HEK293 (cell line): Measurements from ENCODE around the gene MAP3K5.

ENCODE experiments used
- CTCF ChIA-PET: fragments of 350-600 bp; formaldehyde crosslinking; extraction: SDS; loops from one replicate; lab custom pipeline; 2021; ENCODE audit warnings: antibody characterized with exemption; lab: Yijun Ruan, JAX
- POLR2A ChIA-PET: fragments of 300-600 bp; formaldehyde crosslinking; extraction: SDS; loops from one replicate; lab custom pipeline; 2020; ENCODE audit warnings: antibody characterized with exemption, inconsistent platforms; lab: Yijun Ruan, JAX
- H3K27ac ChIP-seq: fragments of 200-500 bp; sonication (Bioruptor generic); 2 replicates; pipeline ENCODE4 v1.5.1; 2014; ENCODE audit warnings: low read depth, low read length, control low read depth, inconsistent platforms; ENCODE audit errors: extremely low read depth
- H3K36me3 ChIP-seq, 2 experiments: fragments of 200-500 bp in 1 of 2; sonication (Bioruptor generic) in 1 of 2; 1 replicate in 1 of 2; 2 replicates in 1 of 2; pipeline ENCODE4 v1.5.1; 2014 to 2017; ENCODE audit warnings: inconsistent platforms in 2 of 2, low read length in 2 of 2; ENCODE audit not compliant: control insufficient read depth in 2 of 2, insufficient read depth in 1 of 2
- H3K4me1 ChIP-seq: fragments of 200-500 bp; sonication (Bioruptor generic); 2 replicates; pipeline ENCODE4 v1.5.1; 2014; ENCODE audit warnings: mild to moderate bottlenecking, low read length, inconsistent platforms; ENCODE audit not compliant: control insufficient read depth, insufficient read depth
- H3K4me3 ChIP-seq: 2 replicates; pipeline ENCODE4 v1.5.1; 2011; ENCODE audit warnings: low read depth, mild to moderate bottlenecking, control low read depth, low read length, moderate library complexity
- H3K9me3 ChIP-seq: fragments of 200-500 bp; sonication (Bioruptor generic); 2 replicates; pipeline ENCODE4 v1.5.1; 2014; ENCODE audit warnings: low read depth, low read length, inconsistent platforms; ENCODE audit not compliant: control insufficient read depth, insufficient read depth
- GLI2 ChIP-seq: fragments of 450-650 bp; formaldehyde crosslinking; IDR thresholded peaks from 2 replicates; pipeline ENCODE4; 2017; ENCODE audit warnings: missing biosample characterization, missing genetic modification characterization, low read depth, borderline replicate concordance
- GLIS2 ChIP-seq: fragments of 450-650 bp; formaldehyde crosslinking; IDR thresholded peaks from 2 replicates; pipeline ENCODE4 v1.5.1; 2016; ENCODE audit warnings: missing biosample characterization, missing genetic modification characterization
- KLF9 ChIP-seq: fragments of 450-650 bp; formaldehyde crosslinking; IDR thresholded peaks from 2 replicates; pipeline ENCODE4 v1.5.1; 2016; ENCODE audit warnings: missing biosample characterization, missing genetic modification characterization, low read depth
- RBAK ChIP-seq: fragments of 450-650 bp; formaldehyde crosslinking; IDR thresholded peaks from 2 replicates; pipeline ENCODE4 v1.5.1; 2016; ENCODE audit warnings: missing biosample characterization, missing genetic modification characterization
- SCRT2 ChIP-seq: fragments of 450-650 bp; formaldehyde crosslinking; IDR thresholded peaks from 2 replicates; pipeline ENCODE4 v1.5.1; 2016; ENCODE audit warnings: missing biosample characterization, missing genetic modification characterization
- ZBTB10 ChIP-seq: fragments of 450-650 bp; formaldehyde crosslinking; IDR thresholded peaks from 2 replicates; pipeline ENCODE4 v1.5.1; 2016; ENCODE audit warnings: missing biosample characterization, missing genetic modification characterization
- ZBTB20 ChIP-seq: fragments of 450-650 bp; formaldehyde crosslinking; IDR thresholded peaks from 2 replicates; pipeline ENCODE4 v1.5.1; 2016; ENCODE audit warnings: missing biosample characterization, missing genetic modification characterization
- ZBTB48 ChIP-seq: fragments of 450-650 bp; formaldehyde crosslinking; IDR thresholded peaks from 2 replicates; pipeline ENCODE4 v1.5.1; 2016; ENCODE audit warnings: missing biosample characterization, missing genetic modification characterization
- ZBTB7A ChIP-seq: fragments of 450-650 bp; formaldehyde crosslinking; IDR thresholded peaks from 2 replicates; pipeline ENCODE4 v1.5.1; 2016; ENCODE audit warnings: low read depth, missing biosample characterization, missing genetic modification characterization
- ZEB2 ChIP-seq: fragments of 450-650 bp; formaldehyde crosslinking; IDR thresholded peaks from 2 replicates; pipeline ENCODE4 v1.5.1; 2016; ENCODE audit warnings: missing biosample characterization, missing genetic modification characterization
- ZFHX2 ChIP-seq: fragments of 450-650 bp; formaldehyde crosslinking; conservative IDR thresholded peaks from 2 replicates; pipeline ENCODE4 v1.5.1; 2016; ENCODE audit warnings: missing biosample characterization, missing genetic modification characterization
- ZFP41 ChIP-seq: fragments of 450-650 bp; formaldehyde crosslinking; IDR thresholded peaks from 2 replicates; pipeline ENCODE4 v1.5.1; 2016; ENCODE audit warnings: missing biosample characterization, missing genetic modification characterization, borderline replicate concordance
- ZNF121 ChIP-seq: fragments of 450-650 bp; formaldehyde crosslinking; IDR thresholded peaks from 2 replicates; pipeline ENCODE4 v1.5.1; 2016; ENCODE audit warnings: missing biosample characterization, missing genetic modification characterization
- ZNF223 ChIP-seq: fragments of 450-650 bp; formaldehyde crosslinking; IDR thresholded peaks from 2 replicates; pipeline ENCODE4 v1.5.1; 2016; ENCODE audit warnings: missing biosample characterization, missing genetic modification characterization
- ZNF24 ChIP-seq: fragments of 450-650 bp; formaldehyde crosslinking; IDR thresholded peaks from 2 replicates; pipeline ENCODE4 v1.5.1; 2016; ENCODE audit warnings: missing biosample characterization, missing genetic modification characterization
- ZNF335 ChIP-seq: fragments of 450-650 bp; formaldehyde crosslinking; conservative IDR thresholded peaks from 2 replicates; pipeline ENCODE4 v1.5.1; 2016; ENCODE audit warnings: missing biosample characterization, missing genetic modification characterization
- ZNF501 ChIP-seq: fragments of 450-650 bp; formaldehyde crosslinking; IDR thresholded peaks from 2 replicates; pipeline ENCODE4 v1.5.1; 2016; ENCODE audit warnings: missing biosample characterization, missing genetic modification characterization
- ZNF558 ChIP-seq: fragments of 450-650 bp; formaldehyde crosslinking; IDR thresholded peaks from 2 replicates; pipeline ENCODE4 v1.5.1; 2016; ENCODE audit warnings: missing biosample characterization, missing genetic modification characterization
- ZNF658 ChIP-seq: fragments of 450-650 bp; formaldehyde crosslinking; IDR thresholded peaks from 2 replicates; pipeline ENCODE4; 2016; ENCODE audit warnings: missing biosample characterization, missing genetic modification characterization
- ZNF670 ChIP-seq: fragments of 450-650 bp; formaldehyde crosslinking; IDR thresholded peaks from 2 replicates; pipeline ENCODE4 v1.5.1; 2016; ENCODE audit warnings: missing biosample characterization, missing genetic modification characterization, low read depth
- ZNF777 ChIP-seq: fragments of 450-650 bp; formaldehyde crosslinking; IDR thresholded peaks from 2 replicates; pipeline ENCODE4 v1.5.1; 2017; ENCODE audit warnings: missing biosample characterization, missing genetic modification characterization, borderline replicate concordance
- ZNF830 ChIP-seq: fragments of 450-650 bp; IDR thresholded peaks from 2 replicates; pipeline ENCODE4 v1.5.0; 2018; ENCODE audit warnings: missing biosample characterization, missing genetic modification characterization, low read depth, mild to moderate bottlenecking, moderate library complexity
- ZSCAN23 ChIP-seq: fragments of 450-650 bp; formaldehyde crosslinking; IDR thresholded peaks from 2 replicates; pipeline ENCODE4 v1.5.1; 2016; ENCODE audit warnings: missing biosample characterization, missing genetic modification characterization

Gene MAP3K5

DNA sequence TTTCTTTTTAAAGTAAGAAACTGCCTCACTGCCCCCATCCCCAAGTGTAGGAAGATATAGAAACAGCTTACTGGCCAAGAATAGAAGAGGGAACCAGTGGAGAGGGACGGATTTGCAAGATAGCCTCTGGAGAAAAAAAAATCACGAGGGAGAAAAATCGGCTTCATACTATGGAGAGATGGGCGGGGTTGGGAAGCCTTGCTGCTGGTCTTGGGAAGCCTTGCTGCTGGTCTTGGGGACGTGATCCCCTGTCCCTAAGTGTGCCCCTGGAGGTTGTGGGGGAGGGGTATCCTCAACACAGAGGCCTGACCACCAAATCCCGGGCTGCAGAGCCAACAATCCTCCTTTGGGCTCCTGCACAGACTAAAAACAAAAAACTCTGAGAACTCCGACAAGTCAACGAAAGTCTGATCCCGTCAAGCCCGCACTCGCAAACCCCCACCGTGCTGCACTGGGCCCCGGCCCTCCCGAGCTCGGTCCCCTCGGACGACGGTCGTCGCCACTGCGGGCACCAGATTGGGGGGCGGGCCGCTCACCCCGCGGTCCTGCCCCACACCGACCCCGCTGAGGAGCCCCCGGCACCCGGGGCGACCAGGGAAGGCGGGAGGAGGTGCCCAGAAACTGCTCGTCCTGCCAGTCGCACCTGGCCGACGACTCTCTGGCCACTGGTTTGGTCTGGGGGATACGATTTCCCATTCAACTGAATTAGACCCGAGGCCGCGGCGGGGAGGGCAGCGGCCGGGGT, 242.8 kb downstream of the MAP3K5 start (continued):
- TF ChIP-seq ZBTB48 (tag by site-specific recombination), result peak; percentile 90
- TF ChIP-seq ZBTB20 (tag by site-specific recombination), result peak; percentile 31; the same call in 1 of the 2 replicates
- peak; percentile 42; the same call in 1 of the 2 replicates for TF ChIP-seq ZNF777 (tag by site-specific recombination)
- peak; percentile 45; the same call in 1 of the 2 replicates for TF ChIP-seq ZNF501 (tag by site-specific recombination)
- TF ChIP-seq ZNF830 (tag by site-specific recombination), result no peak
- TF ChIP-seq SCRT2 (tag by site-specific recombination), result peak; percentile 88
- TF ChIP-seq GLIS2 (tag by site-specific recombination), result peak; percentile 78
- peak; percentile 36; the same call in 1 of the 2 replicates for TF ChIP-seq KLF9
- TF ChIP-seq ZNF121 (tag by site-specific recombination), result peak; percentile 36; the same call in 1 of the 2 replicates

- Histone ChIP-seq H3K27ac (no peak overlapping the region), H3K9me3 (no peaks in the 10 kb centered on the region), H3K4me1 (peaks cover 10% of the 10 kb centered on the region), H3K4me3 (peak overlapping the region; percentile 90), H3K36me3 (no peaks in the 10 kb centered on the region; a peak in 1 of 3 replicates)
- TF ChIP-seq GLI2 (tag by site-specific recombination), result no peak
- no peak for TF ChIP-seq ZNF24
- no peak for TF ChIP-seq ZBTB7A
- TF ChIP-seq ZNF335 (tag by site-specific recombination), result peak; percentile 10; the same call in 1 of the 2 replicates
- no peak for TF ChIP-seq ZNF223 (tag by site-specific recombination)
- no peak for TF ChIP-seq ZNF558 (tag by site-specific recombination)
- peak; percentile 93 for TF ChIP-seq ZBTB20 (tag by site-specific recombination)
- CTCF ChIA-PET, result interaction anchor here (0.6 to 2.8 kb wide), 14 partner anchors 8 to 998 kb away, joined by 3 to 11 read pairs (median 4); partner anchors contain the start of gene MAP3K5
- POLR2A ChIA-PET, result interaction anchor here (0.5 to 1.6 kb wide), 4 partner anchors 9 to 319 kb away, joined by 3 to 8 read pairs (median 4); partner anchors contain the start of genes BCLAF1 and MTFR2
These were observed 243.5 kb downstream of the MAP3K5 start for GRCh38 chr6:136548582-136549299.

GRCh38 chr6:136547871-136548270, 244.4 kb downstream of the MAP3K5 start:
- ChIA-PET POLR2A (interaction anchor here (1.2 to 1.6 kb wide), 2 partner anchors 258 to 297 kb away, joined by 7 to 11 read pairs; partner anchors contain the start of genes BCLAF1 and MTFR2), CTCF (interaction anchor here (0.6 to 2.0 kb wide), 27 partner anchors 11 to 1104 kb away, joined by 3 to 14 read pairs (median 4); partner anchors contain the start of gene BCLAF1)
- no peak overlapping the region for H3K4me3 ChIP-seq

More at GRCh38 chr6:136547871-136548270, 244.4 kb downstream of the MAP3K5 start:
- Histone ChIP-seq H3K9me3 (no peaks in the 10 kb centered on the region), H3K4me1 (peaks cover 10% of the 10 kb centered on the region), H3K27ac (no peak overlapping the region), H3K36me3 (no peaks in the 10 kb centered on the region; a peak in 1 of 3 replicates)
- TF ChIP-seq ZEB2 (no peak), ZSCAN23 (tag by site-specific recombination) (no peak), ZFP41 (tag by site-specific recombination) (no peak), RBAK (tag by site-specific recombination) (no peak), ZNF658 (tag by site-specific recombination) (no peak), ZBTB10 (tag by site-specific recombination) (no peak), ZFHX2 (tag by site-specific recombination) (no peak), ZNF670 (tag by site-specific recombination) (no peak)
